HepG2 (cell line): ENCODE results near the gene ZSWIM5. TPM values are rescaled to one million over a fixed set of nuclear protein-coding genes. Genes with fewer than 3 reads are reported as not detected.

Experiments used
- ATAC-seq: fragments of 200-7000 bp; cut with Tn5 transposase; 3 replicates; pipeline ENCODE4 v1.9.1; 2020; ENCODE audit warnings: mild to moderate bottlenecking, moderate library complexity
- BruUV-seq: library from RNA; stranded (reverse); fragments of 400-500 nt; replicated peaks from 2 replicates; lab custom pipeline; 2021; lab: Mats Ljungman, UMichigan
- CTCF ChIA-PET: fragments of 300-600 bp; formaldehyde crosslinking; extraction: SDS; loops from one replicate; lab custom pipeline; 2021; ENCODE audit warnings: low total read pairs, inconsistent platforms, low intra/inter-chr PET ratio; lab: Yijun Ruan, JAX
- POLR2A ChIA-PET: fragments of 350-600 bp; sonication (Branson Sonifier 250); formaldehyde crosslinking; loops from one replicate; lab custom pipeline; 2020; ENCODE audit warnings: antibody characterized with exemption, inconsistent platforms; lab: Yijun Ruan, JAX
- DNase-seq: peaks from one replicate; pipeline ENCODE4 v3.0.0-alpha.2; 2015; ENCODE audit warnings: low spot score
- FAIRE-seq: peaks from 3 replicates; lab custom pipeline; 2011; peaks lifted over from hg19 to GRCh38; lab: Jason Lieb, UNC
- H2AFZ ChIP-seq: one replicate; pipeline ENCODE4 v1.6.1; 2011; ENCODE audit warnings: low read length, inconsistent platforms
- H3K27ac ChIP-seq: fragments of 300-600 bp; 3 replicates; pipeline ENCODE4 v1.8.0; 2011; ENCODE audit warnings: mixed run types, mild to moderate bottlenecking, mixed read lengths, low read length, inconsistent platforms; ENCODE audit not compliant: insufficient read depth; ENCODE audit errors: extremely low read length
- H3K27me3 ChIP-seq, 2 experiments: fragments of 200-600 bp in 1 of 2; 2 replicates in 1 of 2; 3 replicates in 1 of 2; pipeline versions ENCODE4 v1.6.0 to v1.8.0; 2011; ENCODE audit warnings: low read length in 2 of 2, mild to moderate bottlenecking in 2 of 2, moderate library complexity in 2 of 2, inconsistent platforms in 1 of 2; ENCODE audit not compliant: insufficient read depth in 2 of 2, control insufficient read depth in 1 of 2
- H3K36me3 ChIP-seq, 2 experiments: fragments of 200-600 bp in 1 of 2; replicated peaks in 1 of 2; 2 replicates in 1 of 2; 3 replicates in 1 of 2; pipeline versions ENCODE4 v1.5.1 to v1.8.0; 2011; ENCODE audit warnings: low read length in 2 of 2, inconsistent platforms in 1 of 2; ENCODE audit not compliant: insufficient read depth in 2 of 2, control insufficient read depth in 1 of 2
- H3K4me1 ChIP-seq: 2 replicates; pipeline ENCODE4 v1.5.1; 2012; ENCODE audit warnings: low read length, inconsistent platforms; ENCODE audit not compliant: insufficient read depth
- H3K4me2 ChIP-seq: 2 replicates; pipeline ENCODE4 v1.6.0; 2011; ENCODE audit warnings: low read depth, low read length, inconsistent platforms
- H3K4me3 ChIP-seq, 3 experiments: fragments of 200-600 bp in 1 of 3; sonication (generic), shearing (Covaris generic) in 1 of 3; replicated peaks in 1 of 3; 2 replicates each; pipeline ENCODE4 v1.5.1; 2011 to 2016; ENCODE audit warnings: low read length in 3 of 3, inconsistent platforms in 2 of 3, low read depth in 2 of 3, mild to moderate bottlenecking in 2 of 3, control low read depth in 1 of 3, mixed read lengths in 1 of 3; ENCODE audit not compliant: insufficient read depth in 1 of 3
- H3K79me2 ChIP-seq: one replicate; pipeline ENCODE4 v1.6.1; 2011; ENCODE audit warnings: low read length, inconsistent platforms; ENCODE audit not compliant: insufficient read depth
- H3K9ac ChIP-seq: 2 replicates; pipeline ENCODE4 v1.6.0; 2011; ENCODE audit warnings: mild to moderate bottlenecking, low read depth, low read length, inconsistent platforms; ENCODE audit not compliant: insufficient read depth
- H3K9me3 ChIP-seq: 2 replicates; pipeline ENCODE4 v1.5.1; 2012; ENCODE audit warnings: mild to moderate bottlenecking, low read length
- H4K20me1 ChIP-seq: 2 replicates; pipeline ENCODE4 v1.6.0; 2011; ENCODE audit warnings: inconsistent platforms, mild to moderate bottlenecking, low read length, moderate library complexity; ENCODE audit not compliant: insufficient read depth
- AGO2 ChIP-seq: fragments of 200-400 bp; formaldehyde crosslinking; optimal IDR thresholded peaks from 2 replicates; pipeline ENCODE3; 2017; ENCODE audit warnings: mild to moderate bottlenecking, low read depth, low read length, moderate library complexity
- KDM2A ChIP-seq: sonication (generic); formaldehyde crosslinking; IDR thresholded peaks from 2 replicates; pipeline ENCODE4 v1.4.0; 2020; ENCODE audit warnings: low read depth, missing genetic modification reagents, borderline replicate concordance
- NFIB ChIP-seq: sonication (generic); formaldehyde crosslinking; IDR thresholded peaks from 2 replicates; pipeline ENCODE4 v1.9.0; 2021; ENCODE audit warnings: missing genetic modification reagents, mild to moderate bottlenecking, borderline replicate concordance
- NFYB ChIP-seq: sonication (generic); formaldehyde crosslinking; IDR thresholded peaks from 2 replicates; pipeline ENCODE4 v1.4.0; 2020; ENCODE audit warnings: missing genetic modification reagents
- NRL ChIP-seq: sonication (generic); formaldehyde crosslinking; IDR thresholded peaks from 2 replicates; pipeline ENCODE4 v1.5.0; 2020; ENCODE audit warnings: missing genetic modification reagents, mild to moderate bottlenecking, moderate library complexity, borderline replicate concordance
- PPARG ChIP-seq: conservative IDR thresholded peaks from 2 replicates; pipeline ENCODE4 v1.6.1; 2016; ENCODE audit warnings: missing biosample characterization, missing genetic modification reagents
- SRY ChIP-seq: sonication (generic); formaldehyde crosslinking; IDR thresholded peaks from 2 replicates; pipeline ENCODE4 v1.8.0; 2022; ENCODE audit warnings: mild to moderate bottlenecking, missing genetic modification reagents
- THYN1 ChIP-seq: sonication (generic); formaldehyde crosslinking; IDR thresholded peaks from 2 replicates; pipeline ENCODE4 v1.8.1; 2023; ENCODE audit warnings: low read depth, mild to moderate bottlenecking, moderate library complexity, missing genetic modification reagents, borderline replicate concordance
- ZFP36L2 ChIP-seq: sonication (generic); formaldehyde crosslinking; IDR thresholded peaks from 2 replicates; pipeline ENCODE4 v1.4.0; 2020; ENCODE audit warnings: missing genetic modification reagents
- ZNF567 ChIP-seq: sonication (generic); formaldehyde crosslinking; IDR thresholded peaks from 2 replicates; pipeline ENCODE4 v1.8.1; 2023; ENCODE audit warnings: mild to moderate bottlenecking, missing genetic modification reagents, borderline replicate concordance
- ZNF670 ChIP-seq: sonication (generic); formaldehyde crosslinking; IDR thresholded peaks from 2 replicates; pipeline ENCODE4 v1.8.0; 2022; ENCODE audit warnings: mild to moderate bottlenecking, missing genetic modification reagents, borderline replicate concordance
- ZNF678 ChIP-seq: sonication (generic); formaldehyde crosslinking; IDR thresholded peaks from 2 replicates; pipeline ENCODE4 v1.4.0; 2020; ENCODE audit warnings: mild to moderate bottlenecking, missing genetic modification reagents
- ZNF703 ChIP-seq: sonication (generic); formaldehyde crosslinking; IDR thresholded peaks from 2 replicates; pipeline ENCODE4 v1.5.1; 2020; ENCODE audit warnings: missing genetic modification reagents, mild to moderate bottlenecking, moderate library complexity, borderline replicate concordance
- ZSCAN9 ChIP-seq: IDR thresholded peaks from 2 replicates; pipeline ENCODE4 v1.6.1; 2016; ENCODE audit warnings: borderline replicate concordance
- in situ Hi-C: cut with HindIII; loops from 2 replicates; pipeline ENCODE4 v1.10.0; 2017; ENCODE audit warnings: low pct_unique_long_range_greater_than_20kb; ENCODE audit not compliant: extremely low pct_ligation_motif_present
- intact Hi-C: fragments of 100-400 bp; cut with micrococcal nuclease; formaldehyde crosslinking; loops from one replicate; pipeline ENCODE4 v1.10.0; 2022; ENCODE audit not compliant: unreplicated experiment
- polyA plus RNA-seq, 8 experiments: library from polyadenylated mRNA; depleted of rRNA in 3 of 8; stranded (reverse) in 7 of 8; unstranded in 1 of 8; fragments of >200 nt; fragmentation: Illumina TruSeq in 4 of 8; extraction: Trizol in 4 of 8; gene quantifications; 2 replicates each; pipeline versions ENCODE4 v1.2.1 to v1.2.3, GENCODE V29; 2011 to 2016; ENCODE audit warnings: low read depth in 4 of 8, missing spikeins in 1 of 8, mixed read lengths in 1 of 8; ENCODE audit not compliant: insufficient read depth in 1 of 8
- total RNA-seq, 5 experiments: library from RNA; depleted of rRNA; stranded (reverse); fragments of >200 nt; fragmentation: Illumina TruSeq; extraction: Trizol; gene quantifications; 2 replicates each; pipeline ENCODE4 v1.2.3, GENCODE V29; 2016; ENCODE audit warnings: low read depth in 1 of 5
- TF ChIP-seq, protein P1 (sequence below), 2 experiments: sonication (generic) in 1 of 2; formaldehyde crosslinking in 1 of 2; IDR thresholded peaks; 2 replicates each; pipeline versions ENCODE4 v1.4.0 to v1.6.1; 2016 to 2020; ENCODE audit warnings: borderline replicate concordance in 1 of 2, low read depth in 1 of 2, mild to moderate bottlenecking in 1 of 2, missing genetic modification reagents in 1 of 2
- TF ChIP-seq, protein P2 (sequence below), 2 experiments: fragments of 450-650 bp in 1 of 2; sonication (generic) in 1 of 2; formaldehyde crosslinking; IDR thresholded peaks; 2 replicates each; pipeline versions ENCODE4 v1.5.0 to v1.8.0; 2020 to 2022; ENCODE audit warnings: mild to moderate bottlenecking in 1 of 2, missing genetic modification reagents in 1 of 2
- TF ChIP-seq, protein P3 (sequence below): IDR thresholded peaks from 2 replicates; pipeline ENCODE4 v1.6.1; 2012; ENCODE audit warnings: inconsistent platforms
- TF ChIP-seq, protein P4 (sequence below): sonication (generic); formaldehyde crosslinking; IDR thresholded peaks from 2 replicates; pipeline ENCODE4 v1.5.1; 2020; ENCODE audit warnings: missing genetic modification reagents, mild to moderate bottlenecking, borderline replicate concordance
- TF ChIP-seq, protein P5 (sequence below): sonication (generic); formaldehyde crosslinking; IDR thresholded peaks from 2 replicates; pipeline ENCODE4 v1.5.0; 2020; ENCODE audit warnings: missing genetic modification reagents

Gene ZSWIM5
- total and polyA plus RNA-seq, 2 of the 13 experiments (the other 11 are each of a cell fraction or from before 2014, with no cell fraction given) = 11.0 to 20.6 TPM

DNA sequence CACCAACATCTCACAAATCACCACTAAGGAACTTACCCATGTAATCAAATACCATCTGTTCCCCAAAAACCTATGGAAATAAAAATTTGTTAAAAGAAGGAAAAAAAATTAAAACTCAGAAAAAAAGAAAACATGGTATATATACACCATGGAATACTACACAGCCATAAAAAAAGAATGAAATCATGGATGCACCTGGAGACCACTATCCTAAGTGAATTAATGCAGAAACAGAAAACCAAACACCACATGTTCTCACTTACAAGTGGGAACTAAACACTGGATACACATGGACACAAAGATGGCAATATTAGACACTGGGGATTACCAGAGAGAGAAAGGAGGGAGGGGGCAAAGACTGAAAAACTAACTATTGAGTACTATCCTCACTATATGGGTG lies 50.4 kb downstream of the ZSWIM5 start:
- ATAC-seq (no peak), DNase-seq (no peak), FAIRE-seq (no peak)
- no peak overlapping the region for H3K9ac ChIP-seq
- no peaks in the 10 kb centered on the region for H3K27me3 ChIP-seq
- H3K4me1 ChIP-seq = no peaks in the 10 kb centered on the region
- no peaks in the 10 kb centered on the region for H4K20me1 ChIP-seq
- no TSS peak for BruUV-seq
- ChIA-PET CTCF (no interaction called here), POLR2A (no interaction called here)
- intact Hi-C loops = no loop called here
- no peaks in the 10 kb centered on the region for H3K9me3 ChIP-seq
- H3K79me2 ChIP-seq = peaks cover 48% of the 10 kb centered on the region
- H3K36me3 ChIP-seq = no peaks in the 10 kb centered on the region
- no peak overlapping the region for H3K27ac ChIP-seq
- no peak overlapping the region for H3K4me2 ChIP-seq
- TF ChIP-seq ZNF703 (no peak), NRL (CRISPR knock-in tag) (no peak), ZNF678 (no peak), KDM2A (CRISPR knock-in tag) (no peak), THYN1 (CRISPR knock-in tag) (no peak), SRY (CRISPR knock-in tag) (no peak), NFYB (no peak), PPARG (no peak), ZFP36L2 (no peak), ZNF670 (CRISPR knock-in tag) (no peak), ZSCAN9 (CRISPR knock-in tag) (no peak), NFIB (CRISPR knock-in tag) (no peak), AGO2 (no peak), ZNF567 (CRISPR knock-in tag) (no peak)
- TF ChIP-seq, protein P1, sequence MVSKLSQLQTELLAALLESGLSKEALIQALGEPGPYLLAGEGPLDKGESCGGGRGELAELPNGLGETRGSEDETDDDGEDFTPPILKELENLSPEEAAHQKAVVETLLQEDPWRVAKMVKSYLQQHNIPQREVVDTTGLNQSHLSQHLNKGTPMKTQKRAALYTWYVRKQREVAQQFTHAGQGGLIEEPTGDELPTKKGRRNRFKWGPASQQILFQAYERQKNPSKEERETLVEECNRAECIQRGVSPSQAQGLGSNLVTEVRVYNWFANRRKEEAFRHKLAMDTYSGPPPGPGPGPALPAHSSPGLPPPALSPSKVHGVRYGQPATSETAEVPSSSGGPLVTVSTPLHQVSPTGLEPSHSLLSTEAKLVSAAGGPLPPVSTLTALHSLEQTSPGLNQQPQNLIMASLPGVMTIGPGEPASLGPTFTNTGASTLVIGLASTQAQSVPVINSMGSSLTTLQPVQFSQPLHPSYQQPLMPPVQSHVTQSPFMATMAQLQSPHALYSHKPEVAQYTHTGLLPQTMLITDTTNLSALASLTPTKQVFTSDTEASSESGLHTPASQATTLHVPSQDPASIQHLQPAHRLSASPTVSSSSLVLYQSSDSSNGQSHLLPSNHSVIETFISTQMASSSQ (IDR thresholded peaks at IDR 0.05; ENCODE audit: low read depth) = no peak
- TF ChIP-seq, protein P1 (CRISPR knock-in tag; IDR thresholded peaks at IDR 0.05; ENCODE audit: borderline replicate concordance) = no peak
- TF ChIP-seq, protein P2, sequence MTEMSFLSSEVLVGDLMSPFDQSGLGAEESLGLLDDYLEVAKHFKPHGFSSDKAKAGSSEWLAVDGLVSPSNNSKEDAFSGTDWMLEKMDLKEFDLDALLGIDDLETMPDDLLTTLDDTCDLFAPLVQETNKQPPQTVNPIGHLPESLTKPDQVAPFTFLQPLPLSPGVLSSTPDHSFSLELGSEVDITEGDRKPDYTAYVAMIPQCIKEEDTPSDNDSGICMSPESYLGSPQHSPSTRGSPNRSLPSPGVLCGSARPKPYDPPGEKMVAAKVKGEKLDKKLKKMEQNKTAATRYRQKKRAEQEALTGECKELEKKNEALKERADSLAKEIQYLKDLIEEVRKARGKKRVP (CRISPR knock-in tag; IDR thresholded peaks at IDR 0.05) = no peak
- TF ChIP-seq, protein P3, sequence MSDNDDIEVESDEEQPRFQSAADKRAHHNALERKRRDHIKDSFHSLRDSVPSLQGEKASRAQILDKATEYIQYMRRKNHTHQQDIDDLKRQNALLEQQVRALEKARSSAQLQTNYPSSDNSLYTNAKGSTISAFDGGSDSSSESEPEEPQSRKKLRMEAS = no peak
- TF ChIP-seq, protein P4, sequence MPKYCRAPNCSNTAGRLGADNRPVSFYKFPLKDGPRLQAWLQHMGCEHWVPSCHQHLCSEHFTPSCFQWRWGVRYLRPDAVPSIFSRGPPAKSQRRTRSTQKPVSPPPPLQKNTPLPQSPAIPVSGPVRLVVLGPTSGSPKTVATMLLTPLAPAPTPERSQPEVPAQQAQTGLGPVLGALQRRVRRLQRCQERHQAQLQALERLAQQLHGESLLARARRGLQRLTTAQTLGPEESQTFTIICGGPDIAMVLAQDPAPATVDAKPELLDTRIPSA = no peak
- TF ChIP-seq, protein P5, sequence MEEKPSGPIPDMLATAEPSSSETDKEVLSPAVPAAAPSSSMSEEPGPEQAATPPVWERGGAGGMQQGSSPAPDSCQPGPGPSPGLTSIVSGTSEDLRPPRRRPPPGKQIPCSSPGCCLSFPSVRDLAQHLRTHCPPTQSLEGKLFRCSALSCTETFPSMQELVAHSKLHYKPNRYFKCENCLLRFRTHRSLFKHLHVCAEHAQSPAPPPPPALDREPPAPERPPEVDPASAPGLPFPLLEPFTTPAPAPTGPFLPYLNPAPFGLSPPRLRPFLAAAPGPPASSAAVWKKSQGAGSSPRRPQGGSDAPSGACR (CRISPR knock-in tag) = no peak
- no peak overlapping the region for H2AFZ ChIP-seq
- no peak overlapping the region for H3K4me3 ChIP-seq
- in situ Hi-C loops = no loop called here
